Measurements from ENCODE around the gene COG5.

GRCh38 chr7:107388604-107389003 is 175.1 kb downstream of the COG5 start:
- TF ChIP-seq JUND (IDR thresholded peaks at IDR 0.05) = no peak
- TF ChIP-seq CTCF (IDR thresholded peaks at IDR 0.05; ENCODE audit: low read depth, low read length, missing input control) = no peak
- no peak for TF ChIP-seq TAF1 (conservative IDR thresholded peaks at IDR 0.05)
- no peak for TF ChIP-seq EGR1 (IDR thresholded peaks at IDR 0.05; ENCODE audit: low read depth in 2 of 2)
- TF ChIP-seq YY1 (IDR thresholded peaks at IDR 0.05) = no peak
- TF ChIP-seq RAD21 (IDR thresholded peaks at IDR 0.05) = no peak
- TF ChIP-seq ATF3 (IDR thresholded peaks at IDR 0.05) = no peak
- TF ChIP-seq ZBTB33 (IDR thresholded peaks at IDR 0.05) = no peak
- no peak for TF ChIP-seq SP1 (IDR thresholded peaks at IDR 0.05)
- no peak for TF ChIP-seq HNF4G (IDR thresholded peaks at IDR 0.05)
- no peak for TF ChIP-seq GABPA (IDR thresholded peaks at IDR 0.05 in 1 of 2, conservative IDR thresholded peaks at IDR 0.05 in 1 of 2)
- no peak for TF ChIP-seq MAX (IDR thresholded peaks at IDR 0.05)
- no peak for TF ChIP-seq RXRA (IDR thresholded peaks at IDR 0.05)
- TF ChIP-seq REST (IDR thresholded peaks at IDR 0.05) = no peak
